Neural crest cell (in vitro differentiated cells): ENCODE data around the gene VASP. TPM values are rescaled to one million over a fixed set of nuclear protein-coding genes. Genes with fewer than 3 reads are reported as not detected.

Experiments
- DNase-seq: peaks from one replicate; pipeline ENCODE4 v3.0.0; 2021; ENCODE audit warnings: low read depth, mixed read lengths, low spot score
- H3K27ac Mint-ChIP-seq: one replicate; pipeline ENCODE4 v1.8.0; 2021; ENCODE audit warnings: mild to moderate bottlenecking, mixed read lengths; ENCODE audit not compliant: unreplicated experiment
- H3K27me3 Mint-ChIP-seq: 2 replicates; pipeline ENCODE4 v1.8.0; 2021; ENCODE audit warnings: low read depth, mild to moderate bottlenecking, mixed read lengths
- H3K36me3 Mint-ChIP-seq: 2 replicates; pipeline ENCODE4 v1.8.0; 2021; ENCODE audit warnings: low read depth, mild to moderate bottlenecking, mixed read lengths
- H3K4me1 Mint-ChIP-seq: 2 replicates; pipeline ENCODE4 v1.8.0; 2021; ENCODE audit warnings: mixed read lengths
- H3K4me3 Mint-ChIP-seq: one replicate; pipeline ENCODE4 v1.8.0; 2021; ENCODE audit warnings: mild to moderate bottlenecking, mixed read lengths
- H3K9me3 Mint-ChIP-seq: 2 replicates; pipeline ENCODE4 v1.8.0; 2021; ENCODE audit warnings: mixed read lengths
- CTCF ChIP-seq: fragments of 200-600 bp; sonication (generic); conservative IDR thresholded peaks from 2 replicates; pipeline ENCODE4 v1.5.0; 2021; ENCODE audit warnings: antibody characterized with exemption, mild to moderate bottlenecking
- total RNA-seq: library from RNA; stranded (reverse); gene quantifications from 2 replicates; pipeline ENCODE4 v1.2.1, GENCODE V29; 2021

VASP gene
- total RNA-seq, 1 donor from 2014 or later, result 49.9 TPM

DNA sequence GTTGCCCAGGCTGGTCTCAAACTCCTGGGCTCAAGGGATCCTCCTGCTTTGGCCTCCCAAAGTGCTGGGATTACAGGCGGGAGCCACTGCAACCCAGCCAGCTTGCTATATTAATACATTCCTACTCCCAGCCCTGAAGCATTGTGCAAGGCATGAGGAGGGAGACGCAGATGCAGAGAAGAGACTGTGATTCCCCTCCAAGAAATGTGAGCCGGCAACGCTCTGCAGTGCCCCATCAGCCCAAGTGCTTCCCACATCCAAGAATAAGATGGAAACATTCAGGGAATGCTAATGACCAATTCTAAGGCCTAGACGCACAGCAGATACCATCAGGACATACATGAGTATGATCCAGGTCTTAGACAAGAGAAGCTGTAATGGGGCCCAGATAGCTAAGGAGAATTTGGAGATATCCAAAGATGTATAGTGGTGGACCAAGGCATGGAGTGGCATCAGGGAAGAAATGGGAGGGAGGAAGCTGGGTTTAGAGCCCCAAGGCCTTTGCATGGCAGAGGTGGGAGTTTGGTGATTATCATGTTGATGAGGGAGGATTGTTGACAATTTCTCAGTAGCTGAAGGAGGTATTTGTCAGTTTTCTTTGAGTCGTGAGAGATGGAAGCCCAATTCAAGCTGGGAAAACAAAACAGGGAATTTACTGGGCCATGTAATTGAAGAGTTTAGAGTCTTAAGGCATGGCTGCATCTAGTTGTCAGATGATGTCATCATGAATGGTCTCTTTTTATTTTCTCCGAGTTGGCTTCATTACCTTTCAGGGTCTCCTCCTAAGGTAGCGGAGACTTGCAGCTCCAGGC is 6.2 kb upstream of the VASP start:
- TF ChIP-seq CTCF, result no peak
- peaks cover 65% of the 10 kb centered on the region for H3K27me3 Mint-ChIP-seq
- peak overlapping the region; percentile 50 for H3K4me3 Mint-ChIP-seq
- no peak overlapping the region for H3K27ac Mint-ChIP-seq
- DNase-seq, result no peak
- no peaks in the 10 kb centered on the region for H3K9me3 Mint-ChIP-seq
- H3K4me1 Mint-ChIP-seq, result peaks cover 23% of the 10 kb centered on the region
- H3K36me3 Mint-ChIP-seq, result no peaks in the 10 kb centered on the region

GRCh38 chr19:45501730-45502014 is 5.6 kb upstream of the VASP start:
- TF ChIP-seq CTCF, result no peak
- H3K9me3 Mint-ChIP-seq, result no peaks in the 10 kb centered on the region
- no peaks in the 10 kb centered on the region for H3K36me3 Mint-ChIP-seq
- peaks cover 23% of the 10 kb centered on the region for H3K4me1 Mint-ChIP-seq
- no peak overlapping the region for H3K27ac Mint-ChIP-seq
- H3K4me3 Mint-ChIP-seq, result peak overlapping the region; percentile 61
- H3K27me3 Mint-ChIP-seq, result peaks cover 65% of the 10 kb centered on the region
- DNase-seq, result no peak

- no peaks in the 10 kb centered on the region for H3K9me3 Mint-ChIP-seq
- no peak for TF ChIP-seq CTCF
- DNase-seq, result no peak
- H3K27ac Mint-ChIP-seq, result no peak overlapping the region
- peak overlapping the region; percentile 61 for H3K4me3 Mint-ChIP-seq
- H3K36me3 Mint-ChIP-seq, result no peaks in the 10 kb centered on the region
- H3K27me3 Mint-ChIP-seq, result peaks cover 62% of the 10 kb centered on the region
- H3K4me1 Mint-ChIP-seq, result peaks cover 20% of the 10 kb centered on the region
Measured at GRCh38 chr19:45502111-45502510, 5.2 kb upstream of the VASP start.

- no peaks in the 10 kb centered on the region for H3K36me3 Mint-ChIP-seq
- peaks cover 13% of the 10 kb centered on the region for H3K4me1 Mint-ChIP-seq
- no peaks in the 10 kb centered on the region for H3K9me3 Mint-ChIP-seq
- no peak for DNase-seq
- no peak for TF ChIP-seq CTCF
- no peak overlapping the region for H3K27ac Mint-ChIP-seq
- peaks cover 47% of the 10 kb centered on the region for H3K27me3 Mint-ChIP-seq
- H3K4me3 Mint-ChIP-seq, result peak overlapping the region; percentile 21
Measured at GRCh38 chr19:45503909-45504308, 3.4 kb upstream of the VASP start.

- no peaks in the 10 kb centered on the region for H3K36me3 Mint-ChIP-seq
- no peak for TF ChIP-seq CTCF
- peak overlapping the region; percentile 77 for H3K4me3 Mint-ChIP-seq
- H3K9me3 Mint-ChIP-seq, result no peaks in the 10 kb centered on the region
- no peak overlapping the region for H3K27ac Mint-ChIP-seq
- H3K27me3 Mint-ChIP-seq, result peaks cover 33% of the 10 kb centered on the region
- peaks cover 16% of the 10 kb centered on the region for H3K4me1 Mint-ChIP-seq
- no peak for DNase-seq
Measured at GRCh38 chr19:45505151-45505995, 1.9 kb upstream of the VASP start.
